Esophagus muscularis mucosa (tissue), 3 donors: ENCODE results near the gene CORIN.

ENCODE experiments used
- EP300 ChIP-seq: sonication (generic); formaldehyde crosslinking; IDR thresholded peaks from one replicate; pipeline ENCODE4 v1.6.1; 2017; ENCODE audit warnings: antibody characterized with exemption
- POLR2AphosphoS5 ChIP-seq, 2 donors: sonication (generic); formaldehyde crosslinking; IDR thresholded peaks; one replicate each; pipeline ENCODE4 v1.6.1; 2017; ENCODE audit warnings: antibody characterized with exemption in 2 of 2

- no peak for TF ChIP-seq EP300
- no peak for TF ChIP-seq POLR2AphosphoS5 (IDR thresholded peaks at IDR 0.05)
These were observed 47.8 kb downstream of the CORIN start for GRCh38 chr4:47790105-47790504.
